Mucosa of gallbladder (tissue), 1 donor: ENCODE measurements around the gene PRKCZ. TPM values are rescaled to one million over a fixed set of nuclear protein-coding genes. Genes with fewer than 3 reads are reported as not detected.
"Not testable (repeated sequence)": the region's sequence is repeated elsewhere in the genome, so short reads cannot be mapped to it uniquely, and the experiment has no call there.

Source experiments
- DNase-seq: peaks from one replicate; pipeline ENCODE4 v3.0.0-alpha.2; 2020; ENCODE audit warnings: low spot score
- total RNA-seq: library from RNA; stranded (reverse); gene quantifications from one replicate; pipeline ENCODE4 v1.2.1, GENCODE V29; 2021
- donor health status: DM: no; HTN: no; CAD: no.

The PRKCZ gene
- total RNA-seq, 1 donor from 2014 or later = 29.8 TPM

DNA sequence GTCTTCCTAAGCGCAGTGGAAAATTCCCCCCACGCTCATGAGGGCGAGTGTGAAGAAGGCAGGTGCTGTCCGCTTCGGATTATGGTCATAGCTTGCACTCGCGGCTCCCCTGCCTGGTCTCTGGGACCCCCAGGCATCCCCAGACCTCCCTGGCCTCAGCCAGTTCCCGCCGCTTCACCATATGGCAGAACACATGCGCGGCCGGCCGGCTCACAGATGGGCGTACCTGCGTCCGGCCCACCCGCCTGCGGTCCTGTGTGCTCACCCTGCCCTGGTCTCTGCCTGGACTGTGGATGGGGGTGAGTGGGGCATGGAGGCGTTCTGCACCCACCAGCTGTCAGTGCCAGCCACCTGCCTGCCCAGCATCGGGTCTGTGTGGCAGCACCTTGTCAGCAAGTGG, 34.1 kb downstream of the PRKCZ start:
- DNase-seq = no peak

DNA sequence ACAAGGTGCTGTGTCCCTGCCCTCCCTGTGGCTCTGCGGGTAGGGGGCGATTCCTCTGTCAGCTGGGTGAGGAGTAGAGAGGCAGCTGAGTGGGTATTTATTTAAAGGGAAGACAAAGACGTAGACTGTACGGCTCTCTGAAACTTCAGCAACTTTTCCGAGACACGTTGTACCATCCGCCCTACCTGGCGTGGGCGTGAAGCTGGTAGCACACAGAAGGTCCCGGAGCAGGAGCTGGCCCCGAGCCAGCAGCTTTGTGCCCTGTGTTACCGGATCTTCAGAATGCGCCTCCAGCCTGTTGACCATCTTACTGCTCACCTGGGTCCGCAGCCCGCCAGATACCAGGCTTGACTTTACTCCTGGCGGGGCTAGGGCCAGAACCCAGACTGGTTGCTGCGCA, 34.9 kb downstream of the PRKCZ start:
- DNase-seq = no peak

- no peak for DNase-seq
Observed at GRCh38 chr1:2086446-2087078, 36.4 kb downstream of the PRKCZ start.

DNA sequence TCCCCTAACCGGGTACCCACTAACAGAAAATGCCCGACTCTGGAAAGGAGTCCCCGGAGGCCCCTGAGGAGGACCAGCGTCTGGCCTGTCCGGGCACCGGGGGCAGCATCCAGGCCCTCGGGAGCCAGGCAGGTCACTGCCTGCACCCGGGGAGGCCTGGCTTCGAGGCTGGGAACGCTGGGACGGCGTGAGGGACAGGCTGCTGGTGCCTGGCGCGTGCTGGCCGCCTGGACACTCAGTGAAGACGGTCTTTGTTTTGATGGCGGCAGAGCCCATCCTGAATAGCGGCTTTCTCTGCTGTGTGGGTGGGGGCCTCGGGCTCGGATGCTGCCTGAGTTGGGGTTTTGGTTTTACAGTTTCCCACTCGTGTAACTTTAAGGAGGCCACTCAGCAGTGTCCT, 37.6 kb downstream of the PRKCZ start:
- no peak for DNase-seq

DNA sequence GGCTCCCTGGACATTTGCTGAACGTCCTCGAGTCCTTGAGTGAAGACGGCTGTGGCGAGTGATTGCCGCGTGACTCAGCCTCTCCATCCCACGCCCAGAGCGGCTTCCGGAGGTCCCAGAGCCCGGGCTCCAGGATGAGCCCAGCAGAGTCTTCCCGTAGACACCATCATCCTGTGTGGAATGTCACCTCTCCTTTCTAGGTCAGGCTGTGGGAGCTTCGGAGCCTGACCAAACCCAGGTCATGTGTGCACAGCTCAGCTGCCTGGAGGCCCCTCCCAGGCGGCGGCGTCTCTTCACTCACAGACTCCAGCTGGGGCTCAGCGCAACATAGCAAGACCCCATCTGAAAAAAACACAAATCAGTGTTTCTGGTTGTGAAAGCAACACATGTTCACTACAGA, 38.2 kb downstream of the PRKCZ start:
- DNase-seq = no peak

GRCh38 chr1:2089051-2089450, 38.8 kb downstream of the PRKCZ start:
- no peak for DNase-seq

GRCh38 chr1:2090216-2090890, 40.1 kb downstream of the PRKCZ start:
- no peak for DNase-seq

- no peak for DNase-seq
Observed at GRCh38 chr1:2091611-2092604, 41.7 kb downstream of the PRKCZ start.

DNA sequence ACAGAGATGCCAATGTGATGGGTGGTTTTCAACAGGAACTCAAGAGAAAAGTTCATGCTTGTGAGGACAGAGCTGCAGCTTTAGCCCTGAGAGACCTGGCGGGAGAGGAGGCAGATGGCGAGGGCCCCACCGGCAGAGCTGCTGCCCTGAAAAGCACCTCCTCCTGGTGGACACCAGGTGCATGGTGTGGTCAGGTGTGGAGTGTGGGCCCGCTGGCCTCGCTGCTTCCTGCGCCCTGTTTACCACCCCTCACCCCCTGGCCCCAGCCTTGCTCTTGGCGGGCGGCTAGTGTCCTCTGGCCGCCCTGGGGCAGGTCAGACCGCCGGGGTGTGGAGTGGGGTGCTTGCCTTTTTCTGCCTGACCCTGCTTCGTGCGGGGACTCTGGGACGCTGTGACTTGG, 42.8 kb downstream of the PRKCZ start:
- no peak for DNase-seq

DNA sequence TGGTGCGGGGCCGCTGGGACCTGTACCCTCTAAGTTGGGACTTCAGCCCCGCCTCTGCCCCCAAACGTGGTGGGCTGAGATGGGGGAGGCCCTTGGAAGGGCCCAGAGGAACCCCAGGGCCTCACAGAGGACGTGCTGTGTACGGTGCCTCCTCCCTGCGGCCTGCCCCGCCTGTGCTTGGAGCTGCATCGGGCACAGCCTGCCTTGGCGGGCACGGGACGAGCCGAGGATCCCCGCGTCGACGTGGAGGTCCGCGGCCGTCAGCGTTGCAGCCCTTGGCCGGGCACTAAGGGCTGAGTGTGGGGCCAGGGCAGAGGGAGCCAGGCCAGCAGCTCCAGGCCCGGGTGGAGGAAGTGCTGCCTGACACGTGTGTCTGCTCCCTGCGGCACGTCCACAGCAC, 43.4 kb downstream of the PRKCZ start:
- no peak for DNase-seq

- DNase-seq = not testable (repeated sequence)
Observed at GRCh38 chr1:2094269-2095158, 44.3 kb downstream of the PRKCZ start.

DNA sequence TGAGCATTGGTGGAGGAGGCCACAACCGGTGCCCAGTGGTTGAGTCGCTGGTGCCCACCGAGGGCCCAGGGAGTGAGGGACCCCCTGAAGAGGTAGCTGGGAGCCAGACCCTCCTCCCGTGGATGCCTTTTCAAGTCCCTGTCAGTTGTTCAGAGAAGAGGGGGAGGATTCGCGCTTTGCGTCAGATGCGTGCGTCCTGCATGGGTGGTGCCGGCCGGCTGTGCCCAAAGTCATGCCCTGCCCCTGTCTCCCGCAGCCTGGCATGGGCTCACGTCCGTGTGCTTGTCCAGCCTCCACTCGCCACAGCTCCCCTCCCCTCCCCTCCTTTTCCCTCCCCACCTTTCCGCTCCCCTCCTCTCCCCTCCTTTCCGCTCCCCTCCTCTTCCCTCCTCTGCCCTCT, 45.2 kb downstream of the PRKCZ start:
- DNase-seq = no peak

- DNase-seq = no peak
Observed at GRCh38 chr1:2095981-2096736, 45.9 kb downstream of the PRKCZ start.

DNA sequence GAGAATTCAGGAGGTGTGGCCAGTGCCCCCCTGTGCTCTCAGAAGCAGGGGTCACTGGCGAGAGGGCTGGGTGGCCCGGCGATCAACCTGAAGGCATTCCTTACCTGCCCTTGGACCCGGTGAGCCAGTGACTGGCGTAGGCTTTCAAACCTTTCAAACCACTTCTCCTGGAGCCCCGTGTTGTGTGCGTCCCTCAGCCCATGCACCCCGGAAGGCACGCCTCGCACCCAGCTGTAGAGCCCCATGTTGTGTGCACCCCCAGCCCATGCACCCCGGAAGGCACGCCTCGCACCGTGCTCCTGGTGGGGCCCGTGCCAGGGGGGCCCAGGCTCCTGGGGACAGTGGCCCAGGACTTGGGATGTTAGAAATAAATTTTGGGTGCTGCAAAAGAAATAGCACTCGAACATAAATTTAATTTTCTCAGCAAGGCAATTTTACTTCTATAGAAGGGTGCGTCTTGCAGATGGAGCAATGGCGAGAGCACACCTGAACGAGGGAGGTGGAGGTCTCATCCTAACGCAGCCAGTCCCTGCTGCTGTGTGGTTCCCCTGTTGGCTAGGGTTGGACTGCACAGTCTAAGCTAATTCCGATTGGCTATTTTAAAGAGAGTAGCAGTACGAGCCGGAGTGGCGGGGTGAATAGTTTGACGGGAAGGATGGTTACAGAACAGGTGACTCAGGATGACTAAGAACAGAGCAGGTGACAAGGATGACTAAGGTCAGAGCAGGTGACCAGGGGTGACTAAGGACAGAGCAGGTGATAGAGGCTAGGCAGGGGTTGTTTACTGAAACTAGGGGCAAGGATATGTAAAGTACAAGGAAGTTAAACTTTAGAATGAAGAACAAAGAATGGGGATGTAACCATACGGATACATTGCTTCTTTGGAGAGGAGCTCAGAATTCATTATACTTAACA, 47.4 kb downstream of the PRKCZ start:
- DNase-seq = no peak

GRCh38 chr1:2098301-2098698, 48.1 kb downstream of the PRKCZ start:
- no peak for DNase-seq

- no peak for DNase-seq
Observed at GRCh38 chr1:2098839-2099785, 48.9 kb downstream of the PRKCZ start.

DNA sequence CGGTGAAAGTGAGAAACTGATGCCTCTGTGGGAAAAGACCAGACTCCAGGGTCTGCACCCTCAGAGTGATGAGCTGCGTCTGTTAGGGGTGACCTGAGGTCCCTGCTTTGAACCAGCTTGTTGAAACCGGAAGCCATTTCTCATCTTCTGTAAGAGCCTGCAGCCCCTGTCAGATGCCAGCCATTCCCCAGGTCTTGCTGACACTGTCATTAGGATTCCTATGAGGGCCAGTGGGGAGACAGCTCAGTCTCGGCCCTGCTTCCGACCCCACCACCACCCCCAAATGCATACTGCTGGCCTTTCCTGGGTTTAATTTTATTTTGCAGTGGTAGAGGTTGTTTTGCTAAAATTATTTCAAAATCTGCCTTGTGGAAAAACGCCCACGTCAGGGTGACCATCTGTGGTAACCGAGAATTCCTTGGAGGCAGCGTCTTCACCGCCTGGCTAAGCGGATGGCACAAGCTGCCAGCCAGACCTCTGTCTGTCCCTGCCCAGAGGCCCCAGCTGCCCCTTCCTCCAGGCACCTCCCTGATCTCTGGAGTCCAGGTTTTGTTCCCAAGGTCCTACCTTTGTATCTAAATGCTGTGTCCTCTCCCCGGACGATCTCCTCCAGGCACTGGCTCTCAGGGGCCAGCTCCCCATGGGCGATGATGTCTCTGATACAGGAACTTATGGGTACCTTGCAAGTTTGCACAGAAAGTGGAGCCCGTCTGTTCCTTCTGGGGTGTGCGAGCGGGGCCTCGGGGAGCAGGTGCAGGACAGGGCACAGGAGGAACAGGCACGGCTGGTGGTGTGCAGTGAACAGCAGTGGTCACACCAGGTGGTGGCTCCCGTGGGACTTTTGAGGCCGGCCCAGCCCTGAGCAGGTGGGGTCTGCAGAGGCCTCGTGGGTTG, 49.9 kb downstream of the PRKCZ start:
- DNase-seq = no peak

DNA sequence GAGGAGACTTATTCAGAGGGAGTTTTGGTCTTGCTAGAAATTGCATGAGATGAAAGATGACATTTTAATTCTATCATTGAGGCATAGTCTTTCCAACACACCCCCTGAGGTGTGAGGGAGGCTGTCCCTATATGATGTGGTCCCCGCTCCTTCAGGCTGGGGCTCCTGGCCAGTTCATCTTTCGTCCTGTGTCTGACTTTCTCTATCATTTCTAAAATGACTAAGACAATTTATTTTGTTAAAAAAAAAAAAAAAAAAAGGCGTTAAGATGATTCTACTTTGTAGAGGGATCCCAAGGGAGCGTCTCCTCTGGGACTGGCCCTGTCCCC, 50.5 kb downstream of the PRKCZ start:
- DNase-seq = no peak
